HCT116 (cell line): ENCODE measurements around the gene FGF14.

Experiments used
- ATF3 ChIP-seq: IDR thresholded peaks from 2 replicates; pipeline ENCODE4 v1.6.1; 2012
- CTCF ChIP-seq, 3 experiments: fragments of 200-600 bp in 1 of 3; sonication (generic) in 1 of 3; IDR thresholded peaks in 2 of 3; conservative IDR thresholded peaks in 1 of 3; 2 replicates each; pipeline ENCODE4 v1.5.1; 2012 to 2017; ENCODE audit warnings: low read depth in 2 of 3, low read length in 2 of 3, antibody characterized with exemption in 1 of 3, borderline replicate concordance in 1 of 3, control low read depth in 1 of 3, mild to moderate bottlenecking in 1 of 3, mixed read lengths in 1 of 3, mixed run types in 1 of 3, moderate library complexity in 1 of 3; ENCODE audit not compliant: insufficient read depth in 1 of 3
- EGR1 ChIP-seq: IDR thresholded peaks from 2 replicates; pipeline ENCODE4 v1.6.1; 2012; ENCODE audit warnings: low read depth
- EZH2 ChIP-seq: fragments of 200-600 bp; sonication (generic); IDR thresholded peaks from 2 replicates; pipeline ENCODE4 v1.6.1; 2017; ENCODE audit warnings: antibody characterized with exemption, mixed run types
- POLR2A ChIP-seq: IDR thresholded peaks from 2 replicates; pipeline ENCODE4 v1.7.0; 2011; ENCODE audit warnings: borderline replicate concordance; ENCODE audit not compliant: insufficient read depth, insufficient read length; ENCODE audit errors: extremely low read depth
- POLR2AphosphoS5 ChIP-seq: IDR thresholded peaks from 2 replicates; pipeline ENCODE4 v1.6.1; 2011; ENCODE audit warnings: mild to moderate bottlenecking, low read depth, low read length, moderate library complexity
- REST ChIP-seq: IDR thresholded peaks from 2 replicates; pipeline ENCODE4 v1.6.1; 2012; ENCODE audit warnings: low read depth
- SP1 ChIP-seq: IDR thresholded peaks from 2 replicates; pipeline ENCODE4 v1.6.1; 2012; ENCODE audit warnings: low read depth
- ZNF274 ChIP-seq: fragments of 200-500 bp; sonication (Bioruptor generic); IDR thresholded peaks from 2 replicates; pipeline ENCODE4 v1.6.1; 2014; ENCODE audit warnings: mild to moderate bottlenecking, low read depth, low read length, inconsistent platforms

GRCh38 chr13:102090532-102090931 lies 311.3 kb downstream of the FGF14 start:
- TF ChIP-seq CTCF (IDR thresholded peaks at IDR 0.05 in 2 of 3, conservative IDR thresholded peaks at IDR 0.05 in 1 of 3; ENCODE audit: borderline replicate concordance in 1 of 3, insufficient read depth in 1 of 3, low read depth in 2 of 3, low read length in 2 of 3) (no peak), POLR2AphosphoS5 (no peak), SP1 (no peak), EGR1 (no peak), REST (no peak), ZNF274 (no peak), POLR2A (no peak), EZH2 (no peak), ATF3 (no peak)
